GM12801 (cell line): ENCODE data around the gene BRSK2.

ENCODE experiments used
- CTCF ChIP-seq: IDR thresholded peaks from one replicate; pipeline ENCODE4 v1.5.1; 2011; ENCODE audit warnings: control low read depth; ENCODE audit not compliant: insufficient read length; ENCODE audit errors: extremely low read depth

Gene BRSK2

DNA sequence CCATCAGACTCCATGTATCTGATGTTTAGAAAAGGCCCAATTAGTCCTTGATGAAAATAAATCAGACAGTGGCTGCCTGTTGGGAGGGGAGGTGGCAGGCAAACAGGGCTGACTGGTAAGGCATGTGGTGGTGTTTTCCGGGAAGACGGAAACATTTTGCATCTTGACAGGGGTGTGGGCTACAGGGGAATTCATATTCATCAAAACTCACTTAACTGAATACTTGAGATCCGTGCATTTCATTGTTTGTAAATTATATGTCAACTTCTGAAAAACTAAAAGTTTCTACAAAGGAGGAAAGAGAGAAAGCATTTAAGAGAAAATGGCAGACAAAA, 107.0 kb downstream of the BRSK2 start:
- TF ChIP-seq CTCF = no peak

- TF ChIP-seq CTCF = no peak
Measured at GRCh38 chr11:1497600-1497999, 107.9 kb downstream of the BRSK2 start.

DNA sequence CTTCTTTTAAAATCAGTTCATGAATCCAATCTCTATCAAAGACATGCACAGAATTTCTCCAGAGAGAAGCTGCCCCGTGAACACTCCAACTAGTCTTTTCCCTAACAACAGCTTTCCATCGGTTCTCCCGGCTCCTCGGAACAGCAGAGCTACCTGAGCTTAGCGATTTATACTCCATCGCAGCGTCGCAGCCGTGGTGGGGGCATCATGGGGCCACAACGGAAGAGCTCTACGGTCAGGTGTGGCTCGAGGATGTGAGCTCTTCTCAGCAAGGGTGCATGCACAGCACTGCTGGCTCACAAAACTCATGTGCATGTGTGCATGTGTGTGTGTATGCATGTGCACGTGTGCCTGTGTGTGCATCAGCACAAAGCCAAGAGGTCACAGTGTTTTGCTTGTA, 108.5 kb downstream of the BRSK2 start:
- TF ChIP-seq CTCF = no peak

GRCh38 chr11:1499261-1499890, 109.6 kb downstream of the BRSK2 start:
- no peak for TF ChIP-seq CTCF

DNA sequence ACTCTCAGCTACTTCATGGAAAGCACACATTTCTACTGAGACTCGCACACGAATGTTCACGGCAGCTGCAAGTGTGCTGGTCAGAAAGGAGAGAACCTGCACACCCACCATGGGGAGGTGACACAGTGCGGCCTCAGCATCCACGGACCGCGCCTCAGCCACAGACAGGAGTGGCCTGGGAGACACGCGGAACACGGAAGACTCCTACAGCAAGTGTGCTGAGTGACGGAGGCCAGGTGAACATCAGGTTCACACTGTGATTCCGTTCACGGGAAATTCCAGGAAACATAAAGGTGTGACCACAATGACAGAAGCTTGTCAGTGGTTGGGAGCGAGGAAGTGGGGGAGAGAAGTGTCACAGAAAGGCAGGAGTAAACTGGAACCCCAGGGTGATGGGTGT, 110.2 kb downstream of the BRSK2 start:
- no peak for TF ChIP-seq CTCF

DNA sequence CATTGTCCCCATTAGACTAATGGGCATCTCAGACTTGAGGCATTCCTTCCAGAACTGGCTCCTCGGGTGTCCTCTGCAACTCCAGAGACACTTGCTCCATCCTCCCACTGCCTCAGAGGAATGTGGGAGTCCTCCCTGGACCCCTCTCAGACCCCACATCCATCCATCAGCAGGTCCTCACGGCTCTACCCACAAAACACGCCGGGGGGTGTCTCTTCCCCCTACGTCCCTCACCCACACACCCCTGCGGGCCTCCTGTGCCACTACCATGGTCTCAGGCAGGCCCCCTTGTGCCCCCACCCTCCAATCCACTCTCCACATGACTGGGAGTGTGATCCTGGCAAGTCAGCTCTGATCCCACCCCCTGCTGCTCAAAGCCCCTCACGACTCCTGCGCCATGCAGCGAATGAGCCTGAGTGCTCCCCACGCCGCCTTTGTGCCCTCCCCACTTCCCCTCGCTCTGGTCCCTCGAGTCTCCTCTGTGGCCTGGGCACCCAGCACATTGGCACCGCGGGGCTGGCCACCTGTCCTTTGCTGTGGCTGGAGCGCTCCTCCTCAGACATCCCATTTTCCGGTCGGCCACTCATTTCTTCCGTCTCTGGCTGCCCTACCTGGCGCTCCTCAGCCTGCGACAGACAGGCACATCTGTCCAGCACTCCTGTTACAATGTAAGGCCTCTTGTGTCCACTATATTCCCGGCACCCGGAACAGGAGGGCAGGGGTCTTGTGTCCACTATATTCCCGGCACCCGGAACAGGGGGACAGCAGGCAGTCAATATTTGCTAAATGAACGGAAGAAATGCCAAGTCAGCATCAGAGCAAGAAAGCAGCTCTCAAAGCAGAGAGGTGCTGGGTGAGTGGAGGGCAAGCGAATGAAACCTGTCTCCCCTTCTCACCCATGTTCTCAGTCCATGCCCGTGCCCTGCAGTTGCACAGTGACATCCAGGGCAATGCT, 111.0 kb downstream of the BRSK2 start:
- no peak for TF ChIP-seq CTCF

GRCh38 chr11:1501421-1502167, 111.9 kb downstream of the BRSK2 start:
- TF ChIP-seq CTCF = no peak
